ENCODE measurements around the gene D2HGDH.

DNA sequence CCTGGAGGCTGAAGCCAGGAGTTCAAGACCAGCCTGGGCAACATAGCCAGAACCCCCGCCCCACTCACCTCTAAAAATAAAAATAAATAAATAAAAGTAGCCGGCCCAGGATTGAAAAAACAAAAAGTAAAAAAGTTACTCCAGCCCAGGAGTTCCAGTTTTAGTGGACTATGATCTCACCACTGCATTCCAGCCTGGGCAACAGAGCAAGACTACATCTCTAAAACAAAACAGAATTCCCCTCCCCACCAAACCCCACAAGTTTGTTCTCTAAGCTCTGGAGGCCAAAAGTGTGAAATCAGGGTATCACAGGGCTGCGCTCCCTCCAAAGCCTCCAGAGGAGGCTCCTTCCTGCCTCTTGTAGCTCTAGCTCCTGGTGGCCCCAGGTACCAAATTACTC, 1.7 kb downstream of the D2HGDH start:
- no peak for TF ChIP-seq POLR2AphosphoS5 (IDR thresholded peaks at IDR 0.05; ENCODE audit: borderline replicate concordance, low read depth, low read length)
- TF ChIP-seq FOXP2 (optimal IDR thresholded peaks at IDR 0.05; ENCODE audit: control extremely low read depth, extremely low read length, insufficient read depth), result no peak
